HepG2 (cell line): ENCODE results near the gene TK2. TPM values are rescaled to one million over a fixed set of nuclear protein-coding genes. Genes with fewer than 3 reads are reported as not detected.
A peak's percentile ranks its signal among the peaks of the same experiment; 100 is the strongest.

Experiments
- ATF2 ChIP-seq: sonication (generic); formaldehyde crosslinking; IDR thresholded peaks from 2 replicates; pipeline ENCODE4 v1.4.0; 2020; ENCODE audit warnings: missing genetic modification reagents
- DDIT3 ChIP-seq: sonication (generic); formaldehyde crosslinking; IDR thresholded peaks from 2 replicates; pipeline ENCODE4 v1.4.0; 2020; ENCODE audit warnings: mild to moderate bottlenecking, missing genetic modification reagents
- FOXM1 ChIP-seq: sonication (generic); formaldehyde crosslinking; IDR thresholded peaks from 2 replicates; pipeline ENCODE4 v1.5.0; 2020; ENCODE audit warnings: missing genetic modification reagents
- FOXO4 ChIP-seq: sonication (generic); formaldehyde crosslinking; conservative IDR thresholded peaks from 2 replicates; pipeline ENCODE4 v1.8.1; 2023; ENCODE audit warnings: missing genetic modification reagents
- HOXA9 ChIP-seq: sonication (generic); formaldehyde crosslinking; IDR thresholded peaks from 2 replicates; pipeline ENCODE4 v1.8.1; 2022; ENCODE audit warnings: missing genetic modification reagents, mild to moderate bottlenecking, moderate library complexity, borderline replicate concordance
- JARID2 ChIP-seq: sonication (generic); formaldehyde crosslinking; IDR thresholded peaks from 2 replicates; pipeline ENCODE4 v1.8.1; 2023; ENCODE audit warnings: missing genetic modification reagents, inconsistent platforms; ENCODE audit not compliant: insufficient replicate concordance
- JUNB ChIP-seq: sonication (generic); formaldehyde crosslinking; IDR thresholded peaks from 2 replicates; pipeline ENCODE4 v1.8.0; 2022; ENCODE audit warnings: missing genetic modification reagents, mild to moderate bottlenecking, borderline replicate concordance
- MAF1 ChIP-seq: sonication (generic); formaldehyde crosslinking; IDR thresholded peaks from 2 replicates; pipeline ENCODE4 v1.5.0; 2020; ENCODE audit warnings: missing genetic modification reagents, borderline replicate concordance
- RAD21 ChIP-seq: fragments of 450-650 bp; formaldehyde crosslinking; IDR thresholded peaks from 2 replicates; pipeline ENCODE4 v1.5.0; 2020; ENCODE audit warnings: mild to moderate bottlenecking
- RAD51 ChIP-seq: fragments of 450-650 bp; IDR thresholded peaks from 2 replicates; pipeline ENCODE4 v1.6.1; 2016; ENCODE audit warnings: borderline replicate concordance
- ZIK1 ChIP-seq: sonication (generic); formaldehyde crosslinking; IDR thresholded peaks from 2 replicates; pipeline ENCODE4 v1.5.0; 2020; ENCODE audit warnings: mild to moderate bottlenecking, low read depth, missing genetic modification reagents, borderline replicate concordance
- ZNF616 ChIP-seq: sonication (generic); formaldehyde crosslinking; IDR thresholded peaks from 2 replicates; pipeline ENCODE4 v1.5.0; 2020; ENCODE audit warnings: low read depth, mild to moderate bottlenecking, missing genetic modification reagents
- ZNF646 ChIP-seq: sonication (generic); formaldehyde crosslinking; IDR thresholded peaks from 2 replicates; pipeline ENCODE4 v1.9.0; 2021; ENCODE audit warnings: mild to moderate bottlenecking, missing genetic modification reagents
- polyA plus RNA-seq, 8 experiments: library from polyadenylated mRNA; depleted of rRNA in 3 of 8; stranded (reverse) in 7 of 8; unstranded in 1 of 8; fragments of >200 nt; fragmentation: Illumina TruSeq in 4 of 8; extraction: Trizol in 4 of 8; gene quantifications; 2 replicates each; pipeline versions ENCODE4 v1.2.1 to v1.2.3, GENCODE V29; 2011 to 2016; ENCODE audit warnings: low read depth in 4 of 8, missing spikeins in 1 of 8, mixed read lengths in 1 of 8; ENCODE audit not compliant: insufficient read depth in 1 of 8
- total RNA-seq, 5 experiments: library from RNA; depleted of rRNA; stranded (reverse); fragments of >200 nt; fragmentation: Illumina TruSeq; extraction: Trizol; gene quantifications; 2 replicates each; pipeline ENCODE4 v1.2.3, GENCODE V29; 2016; ENCODE audit warnings: low read depth in 1 of 5
- TF ChIP-seq, protein P1 (sequence below): IDR thresholded peaks from 2 replicates; pipeline ENCODE4 v1.6.1; 2016; ENCODE audit warnings: low read depth, control low read depth

TK2 gene
- total and polyA plus RNA-seq, 2 of the 13 experiments (the other 11 are each of a cell fraction or from before 2014, with no cell fraction given) = 18.7 to 21.0 TPM

DNA sequence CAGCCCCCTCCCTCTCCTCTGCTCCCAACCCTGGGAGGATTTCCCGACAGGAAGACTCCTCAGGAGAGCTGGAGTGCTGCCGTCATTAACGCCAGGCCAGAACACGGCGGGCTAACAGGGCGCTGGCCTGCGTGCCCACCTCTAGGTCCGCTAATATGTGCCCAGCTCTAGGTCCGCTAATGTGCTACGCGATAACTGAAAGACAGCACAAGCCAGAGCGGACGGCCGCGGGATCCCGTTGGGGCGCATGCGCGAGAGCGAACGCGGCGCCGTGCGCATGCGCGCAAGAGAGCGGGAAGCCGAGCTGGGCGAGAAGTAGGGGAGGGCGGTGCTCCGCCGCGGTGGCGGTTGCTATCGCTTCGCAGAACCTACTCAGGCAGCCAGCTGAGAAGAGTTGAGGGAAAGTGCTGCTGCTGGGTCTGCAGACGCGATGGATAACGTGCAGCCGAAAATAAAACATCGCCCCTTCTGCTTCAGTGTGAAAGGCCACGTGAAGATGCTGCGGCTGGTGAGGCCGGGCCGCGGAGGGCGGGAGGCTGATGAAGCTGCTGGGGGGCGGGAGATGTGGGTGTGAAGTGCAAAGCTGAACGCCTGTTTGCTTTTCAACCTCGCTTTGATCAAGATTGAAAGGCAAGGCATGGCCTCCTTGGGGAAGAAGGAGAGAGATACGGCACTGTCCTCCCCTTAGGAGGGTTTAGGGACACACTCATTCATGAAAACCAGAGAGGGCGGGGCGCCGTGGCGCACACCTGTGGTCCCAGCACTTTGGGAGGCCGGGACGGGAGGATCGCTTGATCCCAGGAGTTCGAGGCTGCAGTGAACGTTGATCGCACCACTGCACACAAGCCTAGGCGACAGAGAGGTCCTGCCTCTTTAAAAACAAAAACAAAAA is 2.6 kb upstream of the TK2 start, which contains the start of gene CKLF (continued):
- peak; percentile 100 for TF ChIP-seq ZIK1 (CRISPR knock-in tag)
- TF ChIP-seq RAD21 (CRISPR knock-in tag) = 0 out of 2 replicates have a peak, but pooled peaks have one; percentile 33
- peak; percentile 95 for TF ChIP-seq FOXM1 (CRISPR knock-in tag)
- peak; percentile 91; the same call in 1 of the 2 replicates for TF ChIP-seq JUNB
- TF ChIP-seq ATF2 (CRISPR knock-in tag) = peak; percentile 84
- no peak for TF ChIP-seq RAD51
- TF ChIP-seq, protein P1, sequence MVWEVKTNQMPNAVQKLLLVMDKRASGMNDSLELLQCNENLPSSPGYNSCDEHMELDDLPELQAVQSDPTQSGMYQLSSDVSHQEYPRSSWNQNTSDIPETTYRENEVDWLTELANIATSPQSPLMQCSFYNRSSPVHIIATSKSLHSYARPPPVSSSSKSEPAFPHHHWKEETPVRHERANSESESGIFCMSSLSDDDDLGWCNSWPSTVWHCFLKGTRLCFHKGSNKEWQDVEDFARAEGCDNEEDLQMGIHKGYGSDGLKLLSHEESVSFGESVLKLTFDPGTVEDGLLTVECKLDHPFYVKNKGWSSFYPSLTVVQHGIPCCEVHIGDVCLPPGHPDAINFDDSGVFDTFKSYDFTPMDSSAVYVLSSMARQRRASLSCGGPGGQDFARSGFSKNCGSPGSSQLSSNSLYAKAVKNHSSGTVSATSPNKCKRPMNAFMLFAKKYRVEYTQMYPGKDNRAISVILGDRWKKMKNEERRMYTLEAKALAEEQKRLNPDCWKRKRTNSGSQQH (CRISPR knock-in tag) = 0 out of 2 replicates have a peak, but pooled peaks have one; percentile 34
- TF ChIP-seq ZNF646 = no peak; the same call in 1 of the 2 replicates
- no peak for TF ChIP-seq JARID2 (CRISPR knock-in tag)
- TF ChIP-seq HOXA9 (CRISPR knock-in tag) = peak; percentile 99
- TF ChIP-seq DDIT3 (CRISPR knock-in tag) = peak; percentile 88; the same call in 1 of the 2 replicates
- peak; percentile 98 for TF ChIP-seq ZNF616
- TF ChIP-seq MAF1 (CRISPR knock-in tag) = peak; percentile 97
- peak; percentile 100 for TF ChIP-seq FOXO4 (CRISPR knock-in tag)
